GM12878 (cell line): ENCODE results near the gene AGK.

ENCODE experiments used
- CBFB ChIP-seq: IDR thresholded peaks from 2 replicates; pipeline ENCODE4 v1.6.1; 2016; ENCODE audit warnings: antibody characterized with exemption, low read depth
- CTCF ChIP-seq, 3 experiments: IDR thresholded peaks in 2 of 3; conservative IDR thresholded peaks in 1 of 3; 2 replicates each; pipeline ENCODE4 v1.5.1; 2011; ENCODE audit warnings: low read depth in 3 of 3, low read length in 3 of 3, mild to moderate bottlenecking in 3 of 3, control low read depth in 2 of 3, moderate library complexity in 2 of 3, inconsistent platforms in 1 of 3, mixed read lengths in 1 of 3; ENCODE audit not compliant: control insufficient read depth in 2 of 3, insufficient read depth in 1 of 3; ENCODE audit errors: extremely low read depth in 1 of 3
- GABPA ChIP-seq: IDR thresholded peaks from 2 replicates; pipeline ENCODE4 v1.6.1; 2014; ENCODE audit warnings: antibody characterized with exemption, low read depth, mild to moderate bottlenecking, inconsistent platforms
- MEF2B ChIP-seq: fragments of 450-650 bp; IDR thresholded peaks from 2 replicates; pipeline ENCODE4 v1.6.1; 2018; ENCODE audit warnings: mild to moderate bottlenecking, moderate library complexity; ENCODE audit not compliant: partially characterized antibody, poor library complexity, severe bottlenecking
- MYC ChIP-seq: IDR thresholded peaks from 2 replicates; pipeline ENCODE4 v1.6.1; 2011; ENCODE audit warnings: mild to moderate bottlenecking, low read length, moderate library complexity, inconsistent platforms; ENCODE audit not compliant: insufficient read depth, insufficient replicate concordance, insufficient read length, severe bottlenecking
- POLR2A ChIP-seq: IDR thresholded peaks from 2 replicates; pipeline ENCODE4 v1.6.1; 2011; ENCODE audit warnings: low read depth, mild to moderate bottlenecking, low read length
- RELA ChIP-seq: fragments of 450-650 bp; IDR thresholded peaks from 2 replicates; pipeline ENCODE4 v1.8.0; 2014; ENCODE audit warnings: borderline replicate concordance; ENCODE audit not compliant: partially characterized antibody
- SIN3A ChIP-seq: IDR thresholded peaks from 2 replicates; pipeline ENCODE4 v1.6.1; 2012; ENCODE audit warnings: low read depth, low read length, improper control_type of control experiment
- SMC3 ChIP-seq: IDR thresholded peaks from 2 replicates; pipeline ENCODE4 v1.6.1; 2011; ENCODE audit warnings: low read length, improper control_type of control experiment, borderline replicate concordance
- STAT3 ChIP-seq: IDR thresholded peaks from 2 replicates; pipeline ENCODE4 v1.6.1; 2011; ENCODE audit warnings: low read depth, low read length, improper control_type of control experiment
- ZNF24 ChIP-seq: fragments of 450-650 bp; IDR thresholded peaks from 2 replicates; pipeline ENCODE4 v1.6.1; 2017; ENCODE audit warnings: antibody characterized with exemption, mild to moderate bottlenecking
- TF ChIP-seq, protein P1 (sequence below): IDR thresholded peaks from 2 replicates; pipeline ENCODE4 v1.6.1; 2011; ENCODE audit warnings: borderline replicate concordance, low read depth, mild to moderate bottlenecking, moderate library complexity, mixed read lengths, low read length; ENCODE audit not compliant: insufficient read depth; ENCODE audit errors: extremely low read length
- TF ChIP-seq, protein P2 (sequence below): fragments of 450-650 bp; formaldehyde crosslinking; IDR thresholded peaks from 2 replicates; pipeline ENCODE4 v1.4.0; 2022; ENCODE audit warnings: mild to moderate bottlenecking, moderate library complexity
- TF ChIP-seq, protein P3 (sequence below): fragments of 450-650 bp; IDR thresholded peaks from 2 replicates; pipeline ENCODE4 v1.6.1; 2017; ENCODE audit warnings: mild to moderate bottlenecking, low read depth, inconsistent platforms; ENCODE audit not compliant: poor library complexity, severe bottlenecking

DNA sequence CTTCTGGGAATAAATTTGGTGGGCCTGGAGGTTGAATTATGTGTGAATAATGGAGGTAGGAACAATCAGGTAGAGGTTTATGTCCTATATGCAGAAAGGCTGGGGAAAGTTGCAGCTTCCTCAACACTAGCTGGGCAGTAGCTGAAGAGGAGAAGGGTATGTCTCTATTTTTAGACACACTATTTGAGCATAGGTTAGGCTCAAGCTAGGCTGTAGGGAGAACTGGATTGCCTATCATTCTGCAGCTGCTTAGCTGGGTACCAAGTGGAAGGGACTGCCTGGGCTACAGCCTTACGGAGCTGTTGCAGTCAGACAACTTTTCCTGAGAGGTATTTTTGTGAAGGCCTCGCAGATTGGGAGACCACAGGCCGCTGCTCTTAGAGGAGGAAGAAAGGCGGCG is 82.9 kb downstream of the AGK start:
- TF ChIP-seq, protein P1, sequence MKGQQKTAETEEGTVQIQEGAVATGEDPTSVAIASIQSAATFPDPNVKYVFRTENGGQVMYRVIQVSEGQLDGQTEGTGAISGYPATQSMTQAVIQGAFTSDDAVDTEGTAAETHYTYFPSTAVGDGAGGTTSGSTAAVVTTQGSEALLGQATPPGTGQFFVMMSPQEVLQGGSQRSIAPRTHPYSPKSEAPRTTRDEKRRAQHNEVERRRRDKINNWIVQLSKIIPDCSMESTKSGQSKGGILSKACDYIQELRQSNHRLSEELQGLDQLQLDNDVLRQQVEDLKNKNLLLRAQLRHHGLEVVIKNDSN, result no peak
- no peak for TF ChIP-seq MEF2B
- no peak for TF ChIP-seq CTCF (IDR thresholded peaks at IDR 0.05 in 2 of 3, conservative IDR thresholded peaks at IDR 0.05 in 1 of 3; ENCODE audit: control insufficient read depth in 2 of 3, extremely low read depth in 1 of 3, insufficient read depth in 1 of 3, low read depth in 3 of 3, low read length in 3 of 3)
- TF ChIP-seq GABPA, result no peak
- no peak for TF ChIP-seq CBFB
- TF ChIP-seq ZNF24, result no peak
- TF ChIP-seq RELA, result no peak
- TF ChIP-seq STAT3, result no peak
- TF ChIP-seq, protein P2, sequence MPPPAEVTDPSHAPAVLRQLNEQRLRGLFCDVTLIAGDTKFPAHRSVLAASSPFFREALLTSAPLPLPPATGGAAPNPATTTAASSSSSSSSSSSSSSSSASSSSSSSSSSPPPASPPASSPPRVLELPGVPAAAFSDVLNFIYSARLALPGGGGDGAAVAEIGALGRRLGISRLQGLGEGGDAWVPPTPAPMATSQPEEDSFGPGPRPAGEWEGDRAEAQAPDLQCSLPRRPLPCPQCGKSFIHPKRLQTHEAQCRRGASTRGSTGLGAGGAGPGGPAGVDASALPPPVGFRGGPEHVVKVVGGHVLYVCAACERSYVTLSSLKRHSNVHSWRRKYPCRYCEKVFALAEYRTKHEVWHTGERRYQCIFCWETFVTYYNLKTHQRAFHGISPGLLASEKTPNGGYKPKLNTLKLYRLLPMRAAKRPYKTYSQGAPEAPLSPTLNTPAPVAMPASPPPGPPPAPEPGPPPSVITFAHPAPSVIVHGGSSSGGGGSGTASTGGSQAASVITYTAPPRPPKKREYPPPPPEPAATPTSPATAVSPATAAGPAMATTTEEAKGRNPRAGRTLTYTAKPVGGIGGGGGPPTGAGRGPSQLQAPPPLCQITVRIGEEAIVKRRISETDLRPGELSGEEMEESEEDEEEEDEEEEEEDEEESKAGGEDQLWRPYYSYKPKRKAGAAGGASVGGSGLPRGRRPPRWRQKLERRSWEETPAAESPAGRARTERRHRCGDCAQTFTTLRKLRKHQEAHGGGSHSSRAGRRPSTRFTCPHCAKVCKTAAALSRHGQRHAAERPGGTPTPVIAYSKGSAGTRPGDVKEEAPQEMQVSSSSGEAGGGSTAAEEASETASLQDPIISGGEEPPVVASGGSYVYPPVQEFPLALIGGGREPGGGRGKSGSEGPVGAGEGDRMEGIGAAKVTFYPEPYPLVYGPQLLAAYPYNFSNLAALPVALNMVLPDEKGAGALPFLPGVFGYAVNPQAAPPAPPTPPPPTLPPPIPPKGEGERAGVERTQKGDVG (CRISPR knock-in tag), result no peak
- TF ChIP-seq SMC3, result no peak
- no peak for TF ChIP-seq SIN3A
- TF ChIP-seq, protein P3, sequence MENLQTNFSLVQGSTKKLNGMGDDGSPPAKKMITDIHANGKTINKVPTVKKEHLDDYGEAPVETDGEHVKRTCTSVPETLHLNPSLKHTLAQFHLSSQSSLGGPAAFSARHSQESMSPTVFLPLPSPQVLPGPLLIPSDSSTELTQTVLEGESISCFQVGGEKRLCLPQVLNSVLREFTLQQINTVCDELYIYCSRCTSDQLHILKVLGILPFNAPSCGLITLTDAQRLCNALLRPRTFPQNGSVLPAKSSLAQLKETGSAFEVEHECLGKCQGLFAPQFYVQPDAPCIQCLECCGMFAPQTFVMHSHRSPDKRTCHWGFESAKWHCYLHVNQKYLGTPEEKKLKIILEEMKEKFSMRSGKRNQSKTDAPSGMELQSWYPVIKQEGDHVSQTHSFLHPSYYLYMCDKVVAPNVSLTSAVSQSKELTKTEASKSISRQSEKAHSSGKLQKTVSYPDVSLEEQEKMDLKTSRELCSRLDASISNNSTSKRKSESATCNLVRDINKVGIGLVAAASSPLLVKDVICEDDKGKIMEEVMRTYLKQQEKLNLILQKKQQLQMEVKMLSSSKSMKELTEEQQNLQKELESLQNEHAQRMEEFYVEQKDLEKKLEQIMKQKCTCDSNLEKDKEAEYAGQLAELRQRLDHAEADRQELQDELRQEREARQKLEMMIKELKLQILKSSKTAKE, result no peak
- no peak for TF ChIP-seq MYC
- TF ChIP-seq POLR2A, result no peak
